Ovary (tissue), 3 donors: ENCODE measurements around the gene SOX5.

Source experiments
- EP300 ChIP-seq: sonication (generic); formaldehyde crosslinking; IDR thresholded peaks from one replicate; pipeline ENCODE4 v1.6.1; 2017; ENCODE audit warnings: antibody characterized with exemption
- POLR2A ChIP-seq: fragments of 450-650 bp; IDR thresholded peaks from one replicate; pipeline ENCODE4 v1.6.1; 2017; ENCODE audit warnings: antibody characterized with exemption, mild to moderate bottlenecking, moderate library complexity
- TF ChIP-seq, protein P1 (sequence below), 3 donors: fragments of 450-650 bp in 2 of 3; fragments of 200-600 bp in 1 of 3; IDR thresholded peaks; one replicate each; pipeline versions ENCODE4 v1.5.1 to v1.8.0; 2016 to 2022; ENCODE audit warnings: antibody characterized with exemption in 3 of 3, mild to moderate bottlenecking in 1 of 3
- donor health status: DM: no; HTN: no; CAD: no.

DNA sequence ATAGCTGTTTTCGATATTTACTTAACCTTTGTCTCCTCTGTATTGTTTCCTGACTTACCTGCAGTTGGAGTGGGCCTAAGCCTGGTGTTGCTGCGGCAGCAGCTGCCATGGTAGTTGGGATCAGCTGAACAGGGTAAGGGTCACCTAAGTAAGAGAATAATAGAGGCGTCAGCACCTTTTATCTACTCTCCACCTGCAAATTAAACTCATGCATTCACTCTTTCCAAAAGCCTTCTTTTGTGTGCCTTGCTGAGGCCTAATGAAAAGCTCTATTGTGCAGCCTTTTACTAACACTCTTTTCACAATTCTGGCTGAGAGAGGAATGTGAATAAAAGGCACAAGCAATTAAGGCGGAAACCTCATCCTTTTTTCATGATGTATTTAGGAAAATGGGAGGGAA, 308.7 kb downstream of the SOX5 start:
- TF ChIP-seq, protein P1, sequence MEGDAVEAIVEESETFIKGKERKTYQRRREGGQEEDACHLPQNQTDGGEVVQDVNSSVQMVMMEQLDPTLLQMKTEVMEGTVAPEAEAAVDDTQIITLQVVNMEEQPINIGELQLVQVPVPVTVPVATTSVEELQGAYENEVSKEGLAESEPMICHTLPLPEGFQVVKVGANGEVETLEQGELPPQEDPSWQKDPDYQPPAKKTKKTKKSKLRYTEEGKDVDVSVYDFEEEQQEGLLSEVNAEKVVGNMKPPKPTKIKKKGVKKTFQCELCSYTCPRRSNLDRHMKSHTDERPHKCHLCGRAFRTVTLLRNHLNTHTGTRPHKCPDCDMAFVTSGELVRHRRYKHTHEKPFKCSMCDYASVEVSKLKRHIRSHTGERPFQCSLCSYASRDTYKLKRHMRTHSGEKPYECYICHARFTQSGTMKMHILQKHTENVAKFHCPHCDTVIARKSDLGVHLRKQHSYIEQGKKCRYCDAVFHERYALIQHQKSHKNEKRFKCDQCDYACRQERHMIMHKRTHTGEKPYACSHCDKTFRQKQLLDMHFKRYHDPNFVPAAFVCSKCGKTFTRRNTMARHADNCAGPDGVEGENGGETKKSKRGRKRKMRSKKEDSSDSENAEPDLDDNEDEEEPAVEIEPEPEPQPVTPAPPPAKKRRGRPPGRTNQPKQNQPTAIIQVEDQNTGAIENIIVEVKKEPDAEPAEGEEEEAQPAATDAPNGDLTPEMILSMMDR (IDR thresholded peaks at IDR 0.05), result no peak
- TF ChIP-seq POLR2A, result no peak
- no peak for TF ChIP-seq EP300
